Adrenal gland (tissue), 5 donors: ENCODE data around the gene MKI67.

Experiments used
- CTCF ChIP-seq, 6 experiments: fragments of 450-650 bp in 4 of 6; fragments of 200-600 bp in 2 of 6; sonication (generic) in 1 of 6; IDR thresholded peaks; 1 replicate in 5 of 6; 2 replicates in 1 of 6; pipeline versions ENCODE4 v1.5.1 to v1.8.0; 2016 to 2021; ENCODE audit warnings: antibody characterized with exemption in 6 of 6, mild to moderate bottlenecking in 2 of 6, moderate library complexity in 1 of 6
- POLR2A ChIP-seq, 2 donors: fragments of 450-650 bp; IDR thresholded peaks; one replicate each; pipeline ENCODE4 v1.6.1; 2017; ENCODE audit warnings: antibody characterized with exemption in 2 of 2, mild to moderate bottlenecking in 2 of 2, moderate library complexity in 1 of 2
- donor health status: DM: no; HTN: no; CAD: no.

GRCh38 chr10:128049226-128050120 lies 76.8 kb downstream of the MKI67 start:
- TF ChIP-seq CTCF (IDR thresholded peaks at IDR 0.05) (no peak), POLR2A (IDR thresholded peaks at IDR 0.05) (no peak)
